Gastroesophageal sphincter (tissue), 3 donors: ENCODE results near the gene ITGB6.

Experiments
- POLR2AphosphoS5 ChIP-seq: sonication (generic); formaldehyde crosslinking; IDR thresholded peaks from one replicate; pipeline ENCODE4 v1.6.1; 2017; ENCODE audit warnings: antibody characterized with exemption
- TF ChIP-seq, protein P1 (sequence below), 4 experiments: fragments of 200-600 bp in 2 of 4; fragments of 450-650 bp in 2 of 4; sonication (generic) in 1 of 4; IDR thresholded peaks; one replicate each; pipeline ENCODE4 v1.5.1; 2017 to 2019; ENCODE audit warnings: antibody characterized with exemption in 4 of 4, mild to moderate bottlenecking in 2 of 4, moderate library complexity in 2 of 4

DNA sequence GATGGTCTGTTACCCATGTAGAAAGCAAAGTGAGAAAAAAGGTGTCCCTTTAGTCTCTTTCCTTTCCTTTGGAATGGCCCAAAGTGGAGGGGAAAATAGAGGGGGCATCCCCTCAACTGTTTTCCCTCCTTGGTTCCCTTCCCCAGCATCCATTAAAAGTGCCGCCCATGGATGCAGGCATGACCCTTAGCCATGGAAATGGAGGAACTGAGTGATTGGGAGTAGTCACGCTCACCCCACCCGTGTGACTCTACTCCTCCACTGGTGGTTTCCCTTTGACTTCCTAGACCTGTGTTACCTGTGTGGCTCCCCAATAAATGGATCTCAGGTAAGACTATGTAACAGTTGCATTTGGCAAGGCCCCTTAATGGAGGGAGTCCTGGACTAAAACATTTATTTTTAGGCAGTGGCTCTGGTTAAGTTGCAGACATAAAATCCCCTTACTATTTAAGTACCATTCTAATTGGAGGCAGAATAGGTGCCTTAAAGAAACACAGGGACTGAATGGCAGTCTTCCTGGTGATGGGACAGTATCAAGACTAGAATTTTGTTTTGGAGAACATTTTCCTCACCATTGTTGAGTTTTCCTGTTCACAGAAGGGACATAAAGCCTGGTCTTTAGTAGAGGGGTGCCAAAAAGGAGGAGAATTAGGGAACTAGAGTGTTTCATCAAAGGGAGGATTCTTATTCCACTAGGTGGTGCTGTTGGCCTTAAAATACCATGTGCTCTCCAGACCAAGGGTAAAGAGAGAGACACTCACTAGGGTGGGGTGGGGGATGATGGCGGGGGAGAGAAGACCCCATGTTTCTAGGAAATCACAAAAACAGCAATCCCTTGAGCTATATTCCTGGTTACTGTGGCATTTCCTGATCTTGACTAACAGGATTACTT is 112.0 kb downstream of the ITGB6 start:
- no peak for TF ChIP-seq POLR2AphosphoS5
- TF ChIP-seq, protein P1, sequence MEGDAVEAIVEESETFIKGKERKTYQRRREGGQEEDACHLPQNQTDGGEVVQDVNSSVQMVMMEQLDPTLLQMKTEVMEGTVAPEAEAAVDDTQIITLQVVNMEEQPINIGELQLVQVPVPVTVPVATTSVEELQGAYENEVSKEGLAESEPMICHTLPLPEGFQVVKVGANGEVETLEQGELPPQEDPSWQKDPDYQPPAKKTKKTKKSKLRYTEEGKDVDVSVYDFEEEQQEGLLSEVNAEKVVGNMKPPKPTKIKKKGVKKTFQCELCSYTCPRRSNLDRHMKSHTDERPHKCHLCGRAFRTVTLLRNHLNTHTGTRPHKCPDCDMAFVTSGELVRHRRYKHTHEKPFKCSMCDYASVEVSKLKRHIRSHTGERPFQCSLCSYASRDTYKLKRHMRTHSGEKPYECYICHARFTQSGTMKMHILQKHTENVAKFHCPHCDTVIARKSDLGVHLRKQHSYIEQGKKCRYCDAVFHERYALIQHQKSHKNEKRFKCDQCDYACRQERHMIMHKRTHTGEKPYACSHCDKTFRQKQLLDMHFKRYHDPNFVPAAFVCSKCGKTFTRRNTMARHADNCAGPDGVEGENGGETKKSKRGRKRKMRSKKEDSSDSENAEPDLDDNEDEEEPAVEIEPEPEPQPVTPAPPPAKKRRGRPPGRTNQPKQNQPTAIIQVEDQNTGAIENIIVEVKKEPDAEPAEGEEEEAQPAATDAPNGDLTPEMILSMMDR (IDR thresholded peaks at IDR 0.05): no peak
